HL-60/S4 treated with retinoic acid at 250 ng/mL for 4 days and 3 days (cell line): ENCODE results near the gene TGM3.

ENCODE experiments used
- in situ Hi-C: fragments of 300-500 bp; cut with MboI; formaldehyde crosslinking; loops from 2 replicates; pipeline ENCODE4 v1.7.0; 2022; ENCODE audit warnings: low sequenced_read_pairs

The TGM3 gene

GRCh38 chr20:2373098-2373497, 77.3 kb downstream of the TGM3 start:
- in situ Hi-C loops = no loop called here

GRCh38 chr20:2374346-2375125, 78.7 kb downstream of the TGM3 start:
- in situ Hi-C loops = no loop called here

GRCh38 chr20:2378893-2379292, 83.1 kb downstream of the TGM3 start:
- in situ Hi-C loops = no loop called here

GRCh38 chr20:2379511-2380229, 83.9 kb downstream of the TGM3 start:
- in situ Hi-C loops = no loop called here

- in situ Hi-C loops = no loop called here
Measured at GRCh38 chr20:2380601-2381000, 84.8 kb downstream of the TGM3 start, which contains the start of gene TGM6. Gene TGM6, plus strand, starts transcription at chr20:2380901. Its CDS starts 68 bp downstream, at chr20:2380969.

- in situ Hi-C loops = no loop called here
Measured at GRCh38 chr20:2381303-2381702, 85.5 kb downstream of the TGM3 start.

- in situ Hi-C loops = no loop called here
Measured at GRCh38 chr20:2382833-2383232, 87.0 kb downstream of the TGM3 start.

GRCh38 chr20:2385026-2385425, 89.2 kb downstream of the TGM3 start:
- in situ Hi-C loops = no loop called here

- in situ Hi-C loops = no loop called here
Measured at GRCh38 chr20:2385496-2385895, 89.7 kb downstream of the TGM3 start.

- in situ Hi-C loops = no loop called here
Measured at GRCh38 chr20:2386516-2387179, 90.8 kb downstream of the TGM3 start.

GRCh38 chr20:2387180-2387577, 91.4 kb downstream of the TGM3 start:
- in situ Hi-C loops = no loop called here

GRCh38 chr20:2387580-2387979, 91.8 kb downstream of the TGM3 start:
- in situ Hi-C loops = no loop called here
